DOHH2 (cell line): ENCODE data around the gene GXYLT2.

Experiments
- H3F3A ChIP-seq: fragments of 200-600 bp; sonication (generic), shearing (Covaris generic); 2 replicates; pipeline ENCODE4 v1.6.0; 2016; ENCODE audit warnings: antibody characterized with exemption, mild to moderate bottlenecking; ENCODE audit not compliant: control insufficient read depth, insufficient read depth
- H3K27ac ChIP-seq: fragments of 200-600 bp; sonication (generic); 2 replicates; pipeline ENCODE4 v1.5.1; 2014; ENCODE audit warnings: low read depth, mild to moderate bottlenecking, low read length, moderate library complexity
- H3K27me3 ChIP-seq: fragments of 200-600 bp; sonication (generic); 2 replicates; pipeline ENCODE4 v1.6.1; 2014; ENCODE audit warnings: mild to moderate bottlenecking, low read length, mixed read lengths; ENCODE audit not compliant: control insufficient read depth
- H3K36me3 ChIP-seq: fragments of 200-600 bp; sonication (generic); 2 replicates; pipeline ENCODE4 v1.6.1; 2014; ENCODE audit warnings: mild to moderate bottlenecking, low read length, moderate library complexity, mixed read lengths; ENCODE audit not compliant: control insufficient read depth
- H3K4me1 ChIP-seq: fragments of 200-600 bp; sonication (generic); 2 replicates; pipeline ENCODE4 v1.6.1; 2014; ENCODE audit warnings: mild to moderate bottlenecking, low read length, mixed read lengths; ENCODE audit not compliant: control insufficient read depth
- H3K4me2 ChIP-seq: fragments of 200-600 bp; sonication (generic); 2 replicates; pipeline ENCODE4 v1.6.0; 2014; ENCODE audit warnings: mild to moderate bottlenecking, low read length, moderate library complexity
- H3K4me3 ChIP-seq: fragments of 200-600 bp; sonication (generic); 2 replicates; pipeline ENCODE4 v1.5.1; 2014; ENCODE audit warnings: mild to moderate bottlenecking, low read length, mixed read lengths
- H3K79me2 ChIP-seq: fragments of 200-600 bp; sonication (generic); 2 replicates; pipeline ENCODE4 v1.6.1; 2014; ENCODE audit warnings: mild to moderate bottlenecking, low read length, mixed read lengths; ENCODE audit not compliant: control insufficient read depth
- H3K9me2 ChIP-seq: fragments of 200-600 bp; sonication (generic); replicated peaks from 2 replicates; pipeline ENCODE4 v1.6.1; 2014; ENCODE audit warnings: mild to moderate bottlenecking, low read length, mixed read lengths; ENCODE audit not compliant: control insufficient read depth
- H3K9me3 ChIP-seq: fragments of 200-600 bp; sonication (generic); 2 replicates; pipeline ENCODE4 v1.6.1; 2014; ENCODE audit warnings: antibody characterized with exemption, low read length, mixed read lengths; ENCODE audit not compliant: control insufficient read depth, insufficient read depth
- H4K20me1 ChIP-seq: fragments of 200-600 bp; sonication (generic); 2 replicates; pipeline ENCODE4 v1.6.0; 2014; ENCODE audit warnings: low read depth, mild to moderate bottlenecking, antibody characterized with exemption, low read length, moderate library complexity; ENCODE audit not compliant: control insufficient read depth, insufficient read depth
- EZH2phosphoT487 ChIP-seq: fragments of 200-600 bp; sonication (generic); IDR thresholded peaks from 2 replicates; pipeline ENCODE4 v1.6.1; 2017; ENCODE audit warnings: borderline replicate concordance, mild to moderate bottlenecking, antibody characterized with exemption, low read length, moderate library complexity, mixed read lengths
- TF ChIP-seq, protein P1 (sequence below): fragments of 200-600 bp; sonication (generic); IDR thresholded peaks from one replicate; pipeline ENCODE4 v1.5.1; 2014; ENCODE audit warnings: antibody characterized with exemption, mild to moderate bottlenecking, low read depth, low read length; ENCODE audit not compliant: poor library complexity, severe bottlenecking

Gene GXYLT2

GRCh38 chr3:72860846-72861245 lies 27.0 kb upstream of the GXYLT2 start:
- Histone ChIP-seq H3K9me2 (no peaks in the 10 kb centered on the region), H3K4me3 (no peak overlapping the region), H4K20me1 (no peaks in the 10 kb centered on the region), H3K4me2 (no peak overlapping the region), H3K27me3 (peaks cover 4% of the 10 kb centered on the region; the same call in 1 of the 2 replicates), H3K27ac (no peak overlapping the region), H3K79me2 (no peaks in the 10 kb centered on the region), H3K36me3 (no peaks in the 10 kb centered on the region), H3K4me1 (no peaks in the 10 kb centered on the region), H3F3A (no peaks in the 10 kb centered on the region), H3K9me3 (no peaks in the 10 kb centered on the region)
- TF ChIP-seq, protein P1, sequence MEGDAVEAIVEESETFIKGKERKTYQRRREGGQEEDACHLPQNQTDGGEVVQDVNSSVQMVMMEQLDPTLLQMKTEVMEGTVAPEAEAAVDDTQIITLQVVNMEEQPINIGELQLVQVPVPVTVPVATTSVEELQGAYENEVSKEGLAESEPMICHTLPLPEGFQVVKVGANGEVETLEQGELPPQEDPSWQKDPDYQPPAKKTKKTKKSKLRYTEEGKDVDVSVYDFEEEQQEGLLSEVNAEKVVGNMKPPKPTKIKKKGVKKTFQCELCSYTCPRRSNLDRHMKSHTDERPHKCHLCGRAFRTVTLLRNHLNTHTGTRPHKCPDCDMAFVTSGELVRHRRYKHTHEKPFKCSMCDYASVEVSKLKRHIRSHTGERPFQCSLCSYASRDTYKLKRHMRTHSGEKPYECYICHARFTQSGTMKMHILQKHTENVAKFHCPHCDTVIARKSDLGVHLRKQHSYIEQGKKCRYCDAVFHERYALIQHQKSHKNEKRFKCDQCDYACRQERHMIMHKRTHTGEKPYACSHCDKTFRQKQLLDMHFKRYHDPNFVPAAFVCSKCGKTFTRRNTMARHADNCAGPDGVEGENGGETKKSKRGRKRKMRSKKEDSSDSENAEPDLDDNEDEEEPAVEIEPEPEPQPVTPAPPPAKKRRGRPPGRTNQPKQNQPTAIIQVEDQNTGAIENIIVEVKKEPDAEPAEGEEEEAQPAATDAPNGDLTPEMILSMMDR: no peak
- no peak for TF ChIP-seq EZH2phosphoT487

- Histone ChIP-seq H3K9me3 (no peaks in the 10 kb centered on the region), H3K9me2 (no peaks in the 10 kb centered on the region), H3K4me1 (no peaks in the 10 kb centered on the region), H3K27me3 (peaks cover 8% of the 10 kb centered on the region; the same call in 1 of the 2 replicates), H3K79me2 (no peaks in the 10 kb centered on the region), H3K27ac (no peak overlapping the region), H3K4me3 (no peak overlapping the region), H4K20me1 (no peaks in the 10 kb centered on the region), H3K36me3 (no peaks in the 10 kb centered on the region), H3F3A (no peaks in the 10 kb centered on the region), H3K4me2 (no peak overlapping the region)
- no peak for TF ChIP-seq EZH2phosphoT487
- TF ChIP-seq, protein P1: no peak
Observed at GRCh38 chr3:72862314-72863090, 25.3 kb upstream of the GXYLT2 start.

- H3K4me2 ChIP-seq: no peak overlapping the region
- no peak for TF ChIP-seq EZH2phosphoT487
- TF ChIP-seq, protein P1: no peak
- H3F3A ChIP-seq: no peaks in the 10 kb centered on the region
- H3K27me3 ChIP-seq: peaks cover 28% of the 10 kb centered on the region
- H3K36me3 ChIP-seq: no peaks in the 10 kb centered on the region
- no peaks in the 10 kb centered on the region for H3K79me2 ChIP-seq
- H4K20me1 ChIP-seq: no peaks in the 10 kb centered on the region
- H3K27ac ChIP-seq: no peak overlapping the region
- no peaks in the 10 kb centered on the region for H3K4me1 ChIP-seq
- H3K4me3 ChIP-seq: no peak overlapping the region
- H3K9me3 ChIP-seq: no peaks in the 10 kb centered on the region
- no peaks in the 10 kb centered on the region for H3K9me2 ChIP-seq
Observed at GRCh38 chr3:72872183-72872582, 15.7 kb upstream of the GXYLT2 start.
